Glutamatergic neuron (in vitro differentiated cells): ENCODE measurements around the gene PDAP1. TPM values are rescaled to one million over a fixed set of nuclear protein-coding genes. Genes with fewer than 3 reads are reported as not detected.

Experiments
- DNase-seq: peaks from one replicate; pipeline ENCODE4 v3.0.0; 2022
- H3K27ac Mint-ChIP-seq: one replicate; pipeline ENCODE4 v1.8.0; 2020; ENCODE audit warnings: mild to moderate bottlenecking, mixed read lengths, inconsistent platforms; ENCODE audit not compliant: unreplicated experiment
- H3K27me3 Mint-ChIP-seq: one replicate; pipeline ENCODE4 v1.8.0; 2020; ENCODE audit warnings: mild to moderate bottlenecking, moderate library complexity, mixed read lengths, inconsistent platforms; ENCODE audit not compliant: unreplicated experiment
- H3K36me3 Mint-ChIP-seq: one replicate; pipeline ENCODE4 v1.8.0; 2020; ENCODE audit warnings: mild to moderate bottlenecking, mixed read lengths, inconsistent platforms; ENCODE audit not compliant: unreplicated experiment
- H3K4me1 Mint-ChIP-seq: one replicate; pipeline ENCODE4 v1.8.0; 2020; ENCODE audit warnings: mild to moderate bottlenecking, low read depth, mixed read lengths, inconsistent platforms; ENCODE audit not compliant: unreplicated experiment
- H3K4me3 Mint-ChIP-seq: one replicate; pipeline ENCODE4 v1.8.0; 2020; ENCODE audit warnings: mild to moderate bottlenecking, mixed read lengths, inconsistent platforms; ENCODE audit not compliant: unreplicated experiment
- H3K9me3 Mint-ChIP-seq: one replicate; pipeline ENCODE4 v1.8.0; 2020; ENCODE audit warnings: mild to moderate bottlenecking, moderate library complexity, mixed read lengths, inconsistent platforms; ENCODE audit not compliant: unreplicated experiment
- CTCF ChIP-seq: fragments of 200-600 bp; sonication (generic); IDR thresholded peaks from one replicate; pipeline ENCODE4 v1.5.0; 2021; ENCODE audit not compliant: partially characterized antibody, unreplicated experiment
- total RNA-seq: library from RNA; stranded (reverse); fragmentation: NEBNext Ultra II Directional; extraction: Animal tissue kit (Norgen Biotek cat#: 25700); gene quantifications from one replicate; pipeline ENCODE4 v1.2.1, GENCODE V29; 2021; ENCODE audit not compliant: unreplicated experiment

PDAP1 gene
- total RNA-seq, 1 donor from 2014 or later = 134 TPM

GRCh38 chr7:99409192-99409572, 785 bp upstream of the PDAP1 start:
- no peak for TF ChIP-seq CTCF
- H3K4me3 Mint-ChIP-seq = peak overlapping the region; percentile 99
- H3K4me1 Mint-ChIP-seq = peaks cover 17% of the 10 kb centered on the region
- no peak for DNase-seq
- peak overlapping the region; percentile 97 for H3K27ac Mint-ChIP-seq
- peaks cover 6% of the 10 kb centered on the region for H3K27me3 Mint-ChIP-seq
- H3K36me3 Mint-ChIP-seq = peaks cover 6% of the 10 kb centered on the region
- peaks cover 6% of the 10 kb centered on the region for H3K9me3 Mint-ChIP-seq

- H3K36me3 Mint-ChIP-seq = peaks cover 10% of the 10 kb centered on the region
- peaks cover 21% of the 10 kb centered on the region for H3K4me1 Mint-ChIP-seq
- peak overlapping the region; percentile 99 for H3K4me3 Mint-ChIP-seq
- peaks cover 7% of the 10 kb centered on the region for H3K27me3 Mint-ChIP-seq
- peaks cover 6% of the 10 kb centered on the region for H3K9me3 Mint-ChIP-seq
- DNase-seq = no peak
- TF ChIP-seq CTCF = no peak
- peak overlapping the region; percentile 91 for H3K27ac Mint-ChIP-seq
These were observed 472 bp downstream of the PDAP1 start for GRCh38 chr7:99407872-99408378.

- Mint-ChIP-seq H3K36me3 (peaks cover 12% of the 10 kb centered on the region), H3K27ac (peak overlapping the region; percentile 91), H3K4me1 (peaks cover 21% of the 10 kb centered on the region), H3K9me3 (peaks cover 6% of the 10 kb centered on the region), H3K27me3 (peaks cover 9% of the 10 kb centered on the region), H3K4me3 (peak overlapping the region; percentile 99)
- DNase-seq = no peak
- no peak for TF ChIP-seq CTCF
These were observed 1.8 kb downstream of the PDAP1 start for GRCh38 chr7:99406557-99406956.

- Mint-ChIP-seq H3K4me3 (no peak overlapping the region), H3K9me3 (peaks cover 6% of the 10 kb centered on the region), H3K4me1 (peaks cover 21% of the 10 kb centered on the region), H3K36me3 (peaks cover 12% of the 10 kb centered on the region), H3K27ac (peak overlapping the region; percentile 93), H3K27me3 (peaks cover 9% of the 10 kb centered on the region)
- no peak for TF ChIP-seq CTCF
- no peak for DNase-seq
These were observed 3.4 kb downstream of the PDAP1 start for GRCh38 chr7:99404977-99405320.

- H3K4me3 Mint-ChIP-seq = peak overlapping the region; percentile 41
- peak overlapping the region; percentile 93 for H3K27ac Mint-ChIP-seq
- TF ChIP-seq CTCF = no peak
- H3K27me3 Mint-ChIP-seq = peaks cover 8% of the 10 kb centered on the region
- peaks cover 11% of the 10 kb centered on the region for H3K36me3 Mint-ChIP-seq
- peaks cover 6% of the 10 kb centered on the region for H3K9me3 Mint-ChIP-seq
- DNase-seq = no peak
- H3K4me1 Mint-ChIP-seq = peaks cover 18% of the 10 kb centered on the region
These were observed 4.0 kb downstream of the PDAP1 start for GRCh38 chr7:99404235-99404976.
